COLO668 (cell line): Measurements from ENCODE around the gene TRIM71.
"Not testable (repeated sequence)": the region's sequence is repeated elsewhere in the genome, so short reads cannot be mapped to it uniquely, and the experiment has no call there.

ENCODE experiments used
- DNase-seq: peaks from one replicate; lab custom pipeline; 2025; ENCODE audit not compliant: unreplicated experiment; lab: John Stamatoyannopoulos, UW

The TRIM71 gene

DNA sequence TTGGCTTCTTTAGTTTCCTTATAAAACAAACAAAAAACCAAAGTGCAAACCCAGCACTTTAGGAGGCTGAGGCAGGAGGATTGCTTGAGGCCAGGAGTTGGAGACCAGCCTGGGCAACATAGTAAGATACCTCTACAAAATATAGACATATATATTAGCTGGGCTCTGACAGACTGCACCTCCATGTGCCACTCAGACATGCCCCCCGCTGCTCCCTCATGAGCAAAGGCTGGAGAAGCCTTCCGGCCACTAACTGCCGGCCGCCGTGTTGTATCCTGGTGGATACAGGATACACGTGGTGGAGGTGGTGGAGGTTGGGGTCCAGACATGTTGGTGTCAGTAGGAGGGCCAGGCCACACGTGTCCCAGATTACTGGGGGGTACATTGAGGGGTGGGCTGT is 104.3 kb downstream of the TRIM71 start:
- no peak for DNase-seq

DNA sequence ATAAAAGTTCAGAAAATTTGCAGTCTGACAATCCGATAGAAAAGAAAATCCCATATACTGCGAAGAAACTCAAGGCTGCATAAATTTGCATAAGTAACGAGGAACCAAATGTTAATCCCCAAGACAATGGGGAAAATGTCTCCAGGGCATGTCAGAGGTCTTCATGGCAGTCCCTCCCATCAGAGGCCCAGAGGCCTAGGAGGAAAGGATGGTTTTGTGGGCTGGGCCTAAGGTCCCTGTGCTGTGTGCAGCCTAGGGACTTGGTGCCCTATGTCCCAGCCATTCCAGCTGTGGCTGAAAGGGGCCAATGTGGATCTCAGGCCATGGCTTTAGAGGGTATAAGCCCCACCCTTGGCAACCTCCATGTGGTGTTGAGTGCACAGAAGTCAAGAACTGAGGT is 112.4 kb downstream of the TRIM71 start:
- no peak for DNase-seq

DNA sequence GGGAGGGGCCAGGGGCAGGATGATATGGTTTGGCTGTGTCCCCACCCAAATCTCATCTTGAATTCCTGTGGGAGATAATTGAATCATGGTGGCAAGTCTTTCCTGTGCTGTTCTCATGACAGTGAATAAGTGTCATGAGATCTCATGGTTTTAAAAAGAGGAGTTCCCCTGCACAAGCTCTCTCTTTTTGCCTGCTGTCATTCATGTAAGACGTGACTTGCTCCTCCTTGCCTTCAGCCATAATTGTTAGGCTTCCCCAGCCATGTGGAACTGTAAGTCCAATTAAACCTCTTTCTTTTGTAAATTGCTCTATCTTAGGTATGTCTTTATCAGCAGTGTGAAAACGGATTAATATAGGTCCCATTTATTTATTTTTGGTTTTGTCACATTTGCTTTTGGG is 113.5 kb downstream of the TRIM71 start:
- DNase-seq, result not testable (repeated sequence)

DNA sequence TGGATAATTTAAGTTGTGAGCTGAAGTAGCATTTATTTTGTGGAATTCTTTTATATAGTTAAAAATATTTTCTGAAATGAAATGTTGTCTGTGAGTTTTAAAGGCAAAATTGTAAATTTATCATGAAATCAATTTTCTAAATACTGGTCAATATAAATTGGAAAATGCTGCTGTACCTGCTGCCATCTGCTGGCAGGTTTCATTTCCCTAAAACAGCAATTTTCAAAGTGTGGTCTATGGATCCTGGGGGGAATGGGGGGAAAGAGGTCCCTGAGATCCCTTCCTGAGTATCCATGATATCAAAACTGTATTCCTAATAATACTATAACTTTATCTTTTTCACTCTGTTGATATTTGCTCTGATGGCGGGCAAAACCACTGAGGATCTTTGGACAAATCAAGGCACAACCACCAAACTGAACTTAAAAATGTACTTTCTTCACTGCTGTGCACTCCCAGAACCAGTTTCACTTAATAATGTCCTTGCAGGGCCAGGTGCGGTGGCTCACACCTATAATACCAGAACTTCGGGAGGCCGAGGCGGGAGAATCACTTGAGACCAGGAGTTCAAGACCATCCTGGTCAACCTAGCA is 116.4 kb downstream of the TRIM71 start:
- no peak for DNase-seq

DNA sequence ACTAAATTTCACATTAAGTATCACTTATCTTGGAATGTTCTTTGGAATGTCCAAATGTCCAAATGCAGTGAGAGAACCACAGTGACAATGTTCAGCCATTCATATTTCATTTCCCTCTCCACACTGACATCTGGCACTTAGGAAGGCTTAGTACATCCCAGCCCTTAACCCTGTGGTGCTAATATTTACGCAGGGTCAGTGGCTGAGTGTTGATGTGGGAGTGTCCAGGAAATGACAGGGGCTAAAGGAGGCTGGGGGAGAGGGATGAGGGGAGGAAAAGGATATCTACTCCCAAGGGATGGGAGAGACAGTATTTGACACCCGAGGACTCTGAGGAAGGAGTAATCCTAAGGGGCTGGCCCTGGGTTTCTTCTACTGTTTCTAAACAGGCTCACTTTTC is 119.5 kb downstream of the TRIM71 start:
- DNase-seq, result no peak

DNA sequence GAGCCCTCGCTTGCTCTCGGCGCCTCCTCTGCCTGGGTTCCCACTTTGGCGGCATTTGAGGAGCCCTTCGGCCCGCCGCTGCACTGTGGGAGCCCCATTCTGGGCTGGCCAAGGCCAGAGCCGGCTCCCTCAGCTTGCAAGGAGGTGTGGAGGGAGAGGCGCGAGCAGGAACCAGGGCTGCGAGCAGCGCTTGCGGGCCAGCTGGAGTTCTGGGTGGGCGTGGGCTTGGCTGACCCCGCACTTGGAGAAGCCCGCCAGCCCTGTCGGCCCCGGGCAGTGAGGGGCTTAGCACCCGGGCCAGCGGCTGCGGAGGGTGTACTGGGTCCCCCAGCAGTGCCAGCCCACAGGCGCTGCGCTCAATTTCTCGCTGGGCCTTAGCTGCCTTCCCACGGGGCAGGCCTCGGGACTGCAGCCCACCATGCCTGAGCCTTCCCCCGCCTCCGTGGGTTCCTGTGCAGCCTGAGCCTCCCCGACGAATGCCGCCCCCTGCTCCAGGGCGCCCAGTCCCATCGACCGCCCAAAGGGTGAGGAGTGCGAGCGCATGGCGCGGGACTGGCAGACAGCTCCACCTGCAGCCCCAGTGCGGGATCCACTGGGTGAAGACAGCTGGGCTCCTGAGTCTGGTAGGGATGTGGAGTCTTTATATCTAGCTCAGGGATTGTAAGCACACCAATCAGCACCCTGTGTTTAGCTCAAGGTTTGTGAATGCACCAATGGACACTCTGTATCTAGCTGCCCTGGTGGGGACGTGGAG is 121.9 kb downstream of the TRIM71 start:
- not testable (repeated sequence) for DNase-seq

DNA sequence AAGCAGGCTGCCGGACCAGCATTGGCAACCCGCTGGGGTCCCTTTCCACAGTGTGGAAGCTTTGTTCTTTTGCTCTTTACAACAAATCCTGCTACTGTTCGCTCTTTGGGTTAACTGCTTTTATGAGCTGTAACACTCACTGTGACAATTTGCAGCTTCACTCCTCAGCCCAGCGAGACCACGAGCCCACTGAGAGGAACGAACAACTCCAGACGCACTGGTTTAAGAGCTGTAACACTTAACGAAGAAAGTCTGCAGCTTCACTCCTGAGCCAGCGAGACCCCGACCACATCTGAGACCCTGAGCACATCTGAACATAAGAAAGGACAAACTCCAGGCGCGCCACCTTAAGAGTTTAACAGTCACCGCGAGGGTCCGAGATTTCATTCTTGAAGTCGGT is 122.9 kb downstream of the TRIM71 start:
- no peak for DNase-seq

DNA sequence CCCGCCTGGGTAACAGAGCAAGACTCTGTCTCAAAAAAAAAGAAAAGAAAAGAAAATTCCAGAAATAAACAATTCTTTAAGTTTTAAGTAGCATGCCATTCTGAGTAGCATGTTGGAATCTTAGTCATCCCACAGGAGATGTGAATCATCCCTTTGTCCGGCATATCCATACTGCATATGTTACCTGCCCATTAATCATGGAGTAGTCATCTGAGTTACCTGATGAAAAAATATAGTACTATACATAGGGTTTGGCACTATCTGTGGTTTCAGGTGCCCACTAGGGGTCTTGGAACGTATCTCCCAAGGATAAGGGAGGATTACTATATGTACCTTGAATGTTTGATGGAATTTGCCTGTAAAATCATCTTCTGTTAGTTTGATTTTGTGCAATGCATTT is 127.3 kb downstream of the TRIM71 start:
- DNase-seq, result no peak

DNA sequence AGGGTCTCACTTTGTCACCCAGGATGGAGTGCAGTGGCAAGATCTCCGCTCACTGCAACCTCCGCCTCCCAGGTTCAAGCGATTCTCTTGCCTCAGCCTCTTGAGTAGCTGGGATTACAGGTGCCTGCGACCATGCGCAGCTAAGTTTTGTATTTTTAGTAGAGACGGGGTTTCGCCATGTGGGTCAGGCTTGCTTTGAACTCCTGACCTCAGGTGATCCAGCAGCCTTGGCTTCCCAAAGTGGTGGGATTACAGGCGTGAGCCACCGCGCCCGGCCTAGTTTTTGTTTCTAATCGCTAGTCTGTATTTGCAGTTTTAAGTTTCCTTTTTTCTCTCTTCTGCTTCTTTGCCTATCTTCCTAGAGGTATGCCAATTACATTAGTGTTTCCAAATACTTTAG is 127.8 kb downstream of the TRIM71 start:
- DNase-seq, result not testable (repeated sequence)

DNA sequence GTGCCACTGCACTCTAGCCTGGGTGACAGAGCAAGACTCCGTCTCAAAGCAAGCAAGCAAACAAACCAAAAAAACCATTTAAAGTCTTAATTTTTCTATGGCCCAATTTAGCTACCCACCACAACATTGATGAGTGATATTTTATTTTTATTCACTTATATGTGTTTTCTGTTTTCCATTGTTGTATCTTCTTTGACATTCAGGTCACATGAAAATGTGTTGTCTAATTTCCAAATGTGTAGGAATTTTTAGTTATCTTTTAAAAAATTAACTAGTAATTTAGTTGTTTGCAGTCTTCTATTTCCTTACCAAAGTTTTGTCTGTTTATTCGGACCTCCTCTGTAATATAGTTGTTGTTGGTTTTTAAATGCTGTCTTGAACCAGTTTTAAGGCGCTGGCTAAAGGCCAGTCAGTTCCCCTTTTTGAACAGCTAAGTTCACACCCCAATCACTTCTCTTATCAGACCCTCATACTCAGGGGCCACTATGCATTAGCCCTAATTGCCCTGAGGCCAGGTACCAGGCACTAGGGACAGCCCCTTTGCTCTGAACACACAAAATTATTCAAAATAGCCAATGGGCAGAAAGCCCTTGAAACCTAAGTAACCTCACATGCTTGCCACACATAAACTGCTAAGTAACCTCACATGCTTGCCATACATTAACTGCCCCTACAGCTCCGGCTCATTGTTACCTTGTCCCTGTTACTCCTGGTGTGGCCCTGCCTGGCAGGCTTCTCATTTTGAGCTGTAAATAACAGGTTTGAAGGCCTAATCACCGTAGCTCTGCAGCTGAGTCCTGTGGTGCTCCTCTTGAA is 129.4 kb downstream of the TRIM71 start:
- DNase-seq, result no peak
